IMR-90 (cell line): ENCODE results near the gene PET100.

Experiments
- CEBPB ChIP-seq: IDR thresholded peaks from 2 replicates; pipeline ENCODE4 v1.6.1; 2012; ENCODE audit warnings: low read depth, low read length, improper control_type of control experiment
- CHD1 ChIP-seq: IDR thresholded peaks from 2 replicates; pipeline ENCODE4 v1.6.1; 2012; ENCODE audit warnings: low read depth, low read length, improper control_type of control experiment
- CTCF ChIP-seq: conservative IDR thresholded peaks from 2 replicates; pipeline ENCODE4 v1.5.1; 2012; ENCODE audit warnings: mild to moderate bottlenecking, low read depth, low read length, improper control_type of control experiment
- ELK1 ChIP-seq: fragments of 150-350 bp; IDR thresholded peaks from 2 replicates; pipeline ENCODE4 v1.6.1; 2016; ENCODE audit warnings: low read depth, mild to moderate bottlenecking, low read length, moderate library complexity, borderline replicate concordance
- FOS ChIP-seq: fragments of 150-350 bp; IDR thresholded peaks from 2 replicates; pipeline ENCODE4 v1.6.1; 2016; ENCODE audit warnings: low read depth, low read length
- MAZ ChIP-seq: IDR thresholded peaks from 2 replicates; pipeline ENCODE4 v1.6.1; 2012; ENCODE audit warnings: low read depth, mild to moderate bottlenecking, low read length, improper control_type of control experiment, moderate library complexity, borderline replicate concordance
- MXI1 ChIP-seq: IDR thresholded peaks from 2 replicates; pipeline ENCODE4 v1.6.1; 2012; ENCODE audit warnings: low read depth, mild to moderate bottlenecking, low read length, moderate library complexity, borderline replicate concordance
- POLR2A ChIP-seq: IDR thresholded peaks from 2 replicates; pipeline ENCODE4 v1.6.1; 2012; ENCODE audit warnings: mild to moderate bottlenecking, low read depth, low read length
- RAD21 ChIP-seq: IDR thresholded peaks from 2 replicates; pipeline ENCODE4 v1.6.1; 2012; ENCODE audit warnings: low read length, improper control_type of control experiment
- RCOR1 ChIP-seq: IDR thresholded peaks from 2 replicates; pipeline ENCODE4 v1.6.1; 2012; ENCODE audit warnings: mild to moderate bottlenecking, low read length, improper control_type of control experiment; ENCODE audit not compliant: insufficient replicate concordance
- RFX5 ChIP-seq: IDR thresholded peaks from 2 replicates; pipeline ENCODE4 v1.8.0; 2012; ENCODE audit warnings: low read depth, mild to moderate bottlenecking, low read length, moderate library complexity
- SMC3 ChIP-seq: fragments of 150-350 bp; IDR thresholded peaks from 2 replicates; pipeline ENCODE4 v1.6.1; 2016; ENCODE audit warnings: low read depth, mild to moderate bottlenecking, antibody characterized with exemption, low read length, moderate library complexity
- USF2 ChIP-seq: fragments of 150-350 bp; IDR thresholded peaks from 2 replicates; pipeline ENCODE4 v1.6.1; 2017; ENCODE audit warnings: mild to moderate bottlenecking, antibody characterized with exemption, low read length, low read depth

- no peak for TF ChIP-seq CTCF
- TF ChIP-seq FOS = no peak
- TF ChIP-seq RFX5 = no peak
- no peak for TF ChIP-seq POLR2A
- TF ChIP-seq CEBPB = no peak
- TF ChIP-seq CHD1 = no peak
- TF ChIP-seq USF2 = no peak
- TF ChIP-seq ELK1 = no peak
- no peak for TF ChIP-seq RAD21
- no peak for TF ChIP-seq RCOR1
- TF ChIP-seq MAZ = no peak
- no peak for TF ChIP-seq MXI1
- TF ChIP-seq SMC3 = no peak
Measured at GRCh38 chr19:7663706-7664105, 34.1 kb downstream of the PET100 start.
